ENCODE data around the gene RAI1.
A peak's percentile ranks its signal among the peaks of the same experiment; 100 is the strongest.
"Not testable (repeated sequence)": the region's sequence is repeated elsewhere in the genome, so short reads cannot be mapped to it uniquely, and the experiment has no call there.

The RAI1 gene

GRCh38 chr17:17636272-17636885 is 44.9 kb upstream of the RAI1 start:
- no peak for DNase-seq (ENCODE audit: extremely low spot score)
- CTCF ChIA-PET, result interaction anchor here (1.0 to 1.4 kb wide), 2 partner anchors 23 to 281 kb away, joined by 4 to 5 read pairs; no protein-coding TSS in a partner anchor
- TF ChIP-seq FOXA1 (IDR thresholded peaks at IDR 0.05) (no peak), ARNT (IDR thresholded peaks at IDR 0.05) (no peak), HDGF (IDR thresholded peaks at IDR 0.05; ENCODE audit: borderline replicate concordance) (no peak), L3MBTL2 (conservative IDR thresholded peaks at IDR 0.05) (no peak), TARDBP (IDR thresholded peaks at IDR 0.05) (no peak), PKNOX1 (IDR thresholded peaks at IDR 0.05) (no peak)
- POLR2A ChIA-PET, result no interaction called here

- CTCF ChIA-PET, result no interaction called here
- POLR2A ChIA-PET, result no interaction called here
- no peak for DNase-seq (ENCODE audit: extremely low spot score)
- no peak for TF ChIP-seq TARDBP (IDR thresholded peaks at IDR 0.05)
- no peak for TF ChIP-seq CTBP1 (IDR thresholded peaks at IDR 0.05; ENCODE audit: borderline replicate concordance)
- no peak for TF ChIP-seq PKNOX1 (IDR thresholded peaks at IDR 0.05)
- no peak for TF ChIP-seq FOXK2 (IDR thresholded peaks at IDR 0.05)
- no peak for TF ChIP-seq HDGF (IDR thresholded peaks at IDR 0.05; ENCODE audit: borderline replicate concordance)
- TF ChIP-seq ZNF384 (IDR thresholded peaks at IDR 0.05), result no peak
- TF ChIP-seq ELF4 (IDR thresholded peaks at IDR 0.05), result no peak
- no peak for TF ChIP-seq ARNT (IDR thresholded peaks at IDR 0.05)
- TF ChIP-seq L3MBTL2 (conservative IDR thresholded peaks at IDR 0.05), result no peak
- TF ChIP-seq BHLHE40 (IDR thresholded peaks at IDR 0.05; ENCODE audit: borderline replicate concordance), result no peak
- TF ChIP-seq SUZ12 (IDR thresholded peaks at IDR 0.05), result no peak
- no peak for TF ChIP-seq FOXM1 (IDR thresholded peaks at IDR 0.05; ENCODE audit: borderline replicate concordance)
- TF ChIP-seq FOXA1 (IDR thresholded peaks at IDR 0.05), result no peak
Observed at GRCh38 chr17:17638467-17638866, 42.8 kb upstream of the RAI1 start.

- DNase-seq (ENCODE audit: extremely low spot score); POLR2A ChIA-PET: not testable (repeated sequence)
- CTCF ChIA-PET, result interaction anchor here (0.6 kb wide), 1 partner anchor 279 kb away, joined by 4 read pairs; no protein-coding TSS in a partner anchor
Observed at GRCh38 chr17:17639661-17640270, 41.5 kb upstream of the RAI1 start.

GRCh38 chr17:17641621-17642409 is 39.4 kb upstream of the RAI1 start:
- DNase-seq (ENCODE audit: extremely low spot score), result peak; percentile 75
- ChIA-PET POLR2A (interaction anchor here (0.8 to 1.7 kb wide), 4 partner anchors 50 to 194 kb away, joined by 3 to 7 read pairs (median 5); partner anchors contain the start of gene PEMT), CTCF (interaction anchor here (0.6 to 3.3 kb wide), 14 partner anchors 9 to 647 kb away, joined by 3 to 20 read pairs (median 4); no protein-coding TSS in a partner anchor)
- TF ChIP-seq NFRKB (IDR thresholded peaks at IDR 0.05) (no peak), HDGF (IDR thresholded peaks at IDR 0.05; ENCODE audit: borderline replicate concordance) (no peak), L3MBTL2 (conservative IDR thresholded peaks at IDR 0.05) (no peak)

GRCh38 chr17:17645148-17645547 is 36.1 kb upstream of the RAI1 start:
- DNase-seq (ENCODE audit: extremely low spot score); CTCF ChIA-PET; POLR2A ChIA-PET: not testable (repeated sequence)

- ChIA-PET POLR2A (no interaction called here), CTCF (no interaction called here)
- TF ChIP-seq TARDBP (IDR thresholded peaks at IDR 0.05), result no peak
- no peak for TF ChIP-seq FOXK2 (IDR thresholded peaks at IDR 0.05)
- TF ChIP-seq NFRKB (IDR thresholded peaks at IDR 0.05), result no peak
- TF ChIP-seq PKNOX1 (IDR thresholded peaks at IDR 0.05), result no peak
- no peak for TF ChIP-seq ZNF384 (IDR thresholded peaks at IDR 0.05)
- TF ChIP-seq HDGF (IDR thresholded peaks at IDR 0.05; ENCODE audit: borderline replicate concordance), result no peak
- TF ChIP-seq ELF4 (IDR thresholded peaks at IDR 0.05), result no peak
- TF ChIP-seq ARNT (IDR thresholded peaks at IDR 0.05), result no peak
- TF ChIP-seq LEF1 (IDR thresholded peaks at IDR 0.05; ENCODE audit: borderline replicate concordance), result no peak
- TF ChIP-seq FOXA1 (IDR thresholded peaks at IDR 0.05), result no peak
- no peak for TF ChIP-seq CTBP1 (IDR thresholded peaks at IDR 0.05; ENCODE audit: borderline replicate concordance)
- DNase-seq (ENCODE audit: extremely low spot score), result no peak
Observed at GRCh38 chr17:17645961-17646360, 35.3 kb upstream of the RAI1 start.

Data from HEK293T (cell line).